Raji (cell line): Measurements from ENCODE around the gene CDH11.

Source experiments
- POLR2A ChIP-seq: IDR thresholded peaks from 2 replicates; pipeline ENCODE4 v1.6.1; 2011; ENCODE audit warnings: low read depth, low read length, control low read depth; ENCODE audit not compliant: insufficient read depth

CDH11 gene

GRCh38 chr16:65121870-65122723 lies at the start of gene CDH11:
Gene CDH11, minus strand, starts transcription at chr16:65122063. Its CDS starts 117,194 bp downstream, at chr16:65004869.
- TF ChIP-seq POLR2A: no peak

GRCh38 chr16:65154321-65154720 lies 32.5 kb upstream of the CDH11 start:
- no peak for TF ChIP-seq POLR2A

DNA sequence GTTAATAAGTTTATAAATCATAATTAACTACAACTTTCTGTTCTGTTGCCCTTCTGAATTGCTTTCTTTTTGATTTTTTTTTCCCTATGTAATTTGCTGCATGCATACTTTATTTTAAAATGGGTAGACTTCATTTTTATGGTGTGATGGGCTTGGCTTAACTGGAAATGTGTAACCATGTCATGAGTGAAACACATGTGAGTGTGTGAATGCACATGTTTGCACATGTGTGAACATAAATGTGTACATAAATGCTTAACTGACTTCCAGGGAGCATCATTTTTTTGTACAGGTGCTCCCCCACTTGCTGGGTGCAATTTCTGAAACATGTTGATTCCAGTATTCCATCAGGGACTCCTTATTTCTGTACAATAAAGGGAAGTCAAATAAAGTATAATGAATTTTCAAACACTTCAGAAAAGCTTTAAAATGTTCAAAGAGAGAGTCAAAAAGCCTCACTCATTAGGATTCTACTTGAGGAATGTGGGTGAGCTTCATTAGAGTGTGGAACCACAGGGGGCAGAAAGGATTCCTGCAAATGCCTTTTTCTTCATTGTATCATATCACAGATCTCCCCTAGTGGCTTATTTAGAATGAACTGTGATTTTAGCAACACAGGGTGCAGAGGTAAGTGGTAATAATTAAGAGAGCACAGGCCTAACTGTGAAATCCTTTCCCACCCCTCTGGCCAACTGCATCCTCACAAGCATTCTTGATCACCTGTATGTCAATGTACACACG lies 31.7 kb upstream of the CDH11 start:
- TF ChIP-seq POLR2A: no peak

DNA sequence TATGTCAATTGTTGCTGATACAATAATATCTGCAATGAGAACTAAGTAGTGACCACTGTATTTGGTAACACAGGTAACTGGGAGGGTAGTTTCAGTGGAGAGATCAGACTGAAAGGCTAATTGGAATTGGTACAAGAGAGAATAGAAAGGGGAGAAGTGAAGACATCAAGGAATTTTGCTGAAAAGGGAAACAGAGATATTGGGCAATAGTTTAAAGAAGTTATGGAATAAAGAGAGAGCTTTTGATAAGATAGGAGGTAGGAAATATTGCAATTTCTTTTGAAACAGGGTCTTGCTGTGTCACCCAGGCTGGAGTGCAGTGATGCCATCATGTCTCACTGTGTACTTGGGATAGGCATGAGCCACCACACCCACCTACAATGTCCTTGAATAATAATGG lies 26.9 kb upstream of the CDH11 start:
- TF ChIP-seq POLR2A: no peak

DNA sequence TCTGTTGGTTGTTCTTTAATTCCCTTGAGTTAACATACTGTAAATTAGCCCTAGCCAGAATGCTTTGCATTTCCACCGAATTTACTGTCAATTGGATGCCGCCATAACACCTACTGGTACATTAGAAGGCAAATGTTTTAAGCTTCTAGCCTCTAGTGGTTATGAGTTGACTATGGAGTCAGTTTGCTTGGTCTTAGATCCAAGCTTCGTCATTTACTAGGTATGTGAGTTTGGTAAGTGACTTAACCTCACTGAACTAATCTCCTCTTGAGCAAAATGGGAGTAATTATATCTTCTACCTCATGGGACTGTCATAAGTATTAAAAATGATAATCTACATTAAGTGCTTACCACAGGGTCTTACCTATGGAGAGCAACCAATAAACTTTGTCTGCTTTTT lies 20.4 kb upstream of the CDH11 start:
- no peak for TF ChIP-seq POLR2A

GRCh38 chr16:65136681-65137080 lies 14.8 kb upstream of the CDH11 start:
- TF ChIP-seq POLR2A: no peak

GRCh38 chr16:65126845-65127624 lies 5.2 kb upstream of the CDH11 start:
- no peak for TF ChIP-seq POLR2A

- no peak for TF ChIP-seq POLR2A
Measured at GRCh38 chr16:65125871-65126270, 4.0 kb upstream of the CDH11 start.

DNA sequence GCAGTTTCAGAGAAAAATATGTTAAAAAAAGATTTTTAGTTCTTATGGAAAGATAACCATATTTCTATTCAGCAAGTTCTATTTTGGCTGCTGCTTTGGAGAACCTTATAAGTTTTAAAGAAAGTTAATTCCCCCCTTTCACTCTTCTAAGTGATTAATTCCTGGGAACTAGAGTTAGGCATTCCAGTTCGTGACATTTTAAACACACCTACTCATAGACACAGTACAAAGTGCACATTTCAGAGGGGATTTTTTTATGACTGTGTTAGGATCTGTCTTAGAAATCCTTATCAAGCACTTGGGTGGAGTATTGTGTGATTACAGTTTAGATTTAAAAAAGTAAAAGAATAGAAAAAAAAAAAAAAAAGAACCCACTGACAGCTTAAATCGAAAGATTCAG lies 3.5 kb upstream of the CDH11 start:
- no peak for TF ChIP-seq POLR2A

DNA sequence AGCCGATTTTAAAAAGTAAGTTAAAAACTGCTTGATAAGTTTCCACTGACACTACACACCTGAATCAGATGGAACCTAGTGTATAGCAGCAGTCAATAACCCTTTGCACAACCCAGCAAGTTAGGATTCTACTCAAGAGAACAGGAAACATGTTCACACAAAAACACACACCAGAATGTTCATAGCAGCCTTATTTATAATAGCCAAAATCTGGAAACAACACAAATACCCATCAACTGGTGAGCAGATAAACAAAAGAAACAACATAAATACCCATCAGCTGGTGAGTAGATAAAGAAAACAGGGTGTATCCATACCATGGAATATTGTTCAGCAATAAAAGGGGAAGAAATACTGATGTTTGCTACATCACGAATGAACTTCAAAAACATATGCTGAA lies 2.7 kb upstream of the CDH11 start:
- TF ChIP-seq POLR2A: no peak

DNA sequence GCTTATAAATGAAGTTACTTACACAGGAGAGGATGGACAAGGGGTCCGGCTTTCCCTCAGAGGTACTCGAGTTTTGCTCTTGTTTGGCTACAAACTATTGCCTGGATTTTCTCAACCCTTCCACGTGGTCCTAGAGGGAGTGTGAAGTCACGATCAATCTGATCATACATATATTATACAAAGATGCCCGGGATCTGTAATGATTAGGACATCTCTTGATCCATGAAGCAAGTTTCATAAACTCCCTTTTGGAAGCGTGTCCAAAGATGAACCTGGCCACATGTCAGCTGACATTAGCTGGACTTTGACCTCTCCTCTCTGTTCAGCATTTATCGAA lies 2.3 kb upstream of the CDH11 start:
- no peak for TF ChIP-seq POLR2A

DNA sequence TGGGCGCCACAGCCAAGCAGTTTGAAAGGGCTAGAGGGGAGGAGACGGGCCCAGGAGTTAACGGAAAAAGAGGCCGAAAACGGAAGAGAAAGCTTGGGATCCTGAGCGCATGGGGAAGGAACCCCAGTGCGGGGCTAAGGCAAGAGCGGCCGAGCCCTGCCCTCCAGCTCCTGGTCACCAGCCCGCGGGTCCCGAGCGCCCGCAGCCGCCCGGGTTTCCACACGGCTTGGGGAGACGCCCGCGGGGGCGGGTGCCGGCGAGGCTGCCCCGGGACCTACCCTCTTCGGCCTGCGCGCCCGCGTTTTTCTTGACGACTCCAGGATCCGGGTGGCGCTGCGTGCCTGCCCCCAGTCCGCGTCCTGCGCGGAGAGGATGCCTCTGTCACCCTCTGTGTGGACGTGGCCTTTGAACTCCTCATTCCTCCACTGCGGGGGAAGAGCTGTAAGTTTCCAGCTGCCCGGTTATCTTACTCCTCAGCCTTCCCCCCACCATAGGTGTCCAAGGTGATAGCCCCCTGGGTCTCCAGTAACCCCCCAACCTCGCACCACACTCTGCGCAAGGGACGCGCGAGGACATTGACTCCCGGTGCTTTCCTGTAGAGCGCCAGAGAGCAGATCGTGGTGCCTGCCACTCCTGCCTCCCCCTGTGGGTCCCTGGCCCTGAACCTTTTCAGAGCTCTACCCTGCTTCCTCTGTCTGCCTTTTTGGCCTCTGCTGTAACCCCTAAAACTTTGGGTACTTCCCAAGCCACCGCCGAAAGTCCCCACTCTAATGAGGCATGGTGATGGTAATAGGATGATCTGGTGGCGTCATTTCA lies 1.7 kb upstream of the CDH11 start:
- no peak for TF ChIP-seq POLR2A

GRCh38 chr16:65122724-65123395 lies 997 bp upstream of the CDH11 start:
- TF ChIP-seq POLR2A: no peak
